Measurements from ENCODE around the gene OBSCN.

Gene OBSCN

GRCh38 chr1:228315945-228316588 lies 108.2 kb downstream of the OBSCN start:
- Histone ChIP-seq H3K4me1 (ENCODE audit: control insufficient read depth, insufficient read depth, low read length) (no peaks in the 10 kb centered on the region), H3K27ac (ENCODE audit: low read depth, low read length) (no peak overlapping the region), H3K4me3 (ENCODE audit: low read depth, low read length) (no peak overlapping the region), H3K36me3 (ENCODE audit: control insufficient read depth, insufficient read depth, low read length) (peaks cover 21% of the 10 kb centered on the region), H3K27me3 (ENCODE audit: control insufficient read depth, insufficient read depth, low read length) (no peaks in the 10 kb centered on the region), H3K9me3 (ENCODE audit: control insufficient read depth, insufficient read depth, low read length) (peaks cover 5% of the 10 kb centered on the region; the same call in 1 of the 2 replicates), H3K9ac (ENCODE audit: low read depth, low read length) (no peak overlapping the region)

- no peaks in the 10 kb centered on the region for H3K4me1 ChIP-seq (ENCODE audit: control insufficient read depth, insufficient read depth, low read length)
- no peak overlapping the region for H3K4me3 ChIP-seq (ENCODE audit: low read depth, low read length)
- no peaks in the 10 kb centered on the region for H3K27me3 ChIP-seq (ENCODE audit: control insufficient read depth, insufficient read depth, low read length)
- H3K27ac ChIP-seq (ENCODE audit: low read depth, low read length) = no peak overlapping the region
- H3K9ac ChIP-seq (ENCODE audit: low read depth, low read length) = no peak overlapping the region
- H3K9me3 ChIP-seq (ENCODE audit: control insufficient read depth, insufficient read depth, low read length) = peaks cover 5% of the 10 kb centered on the region; the same call in 1 of the 2 replicates
- peaks cover 21% of the 10 kb centered on the region for H3K36me3 ChIP-seq (ENCODE audit: control insufficient read depth, insufficient read depth, low read length)
Measured at GRCh38 chr1:228316589-228317387, 108.9 kb downstream of the OBSCN start.

GRCh38 chr1:228317411-228317828 lies 109.6 kb downstream of the OBSCN start:
- Histone ChIP-seq H3K4me1 (ENCODE audit: control insufficient read depth, insufficient read depth, low read length) (no peaks in the 10 kb centered on the region), H3K9me3 (ENCODE audit: control insufficient read depth, insufficient read depth, low read length) (no peaks in the 10 kb centered on the region; the same call in 1 of the 2 replicates), H3K36me3 (ENCODE audit: control insufficient read depth, insufficient read depth, low read length) (peaks cover 23% of the 10 kb centered on the region), H3K4me3 (ENCODE audit: low read depth, low read length) (no peak overlapping the region), H3K27me3 (ENCODE audit: control insufficient read depth, insufficient read depth, low read length) (no peaks in the 10 kb centered on the region), H3K9ac (ENCODE audit: low read depth, low read length) (no peak overlapping the region), H3K27ac (ENCODE audit: low read depth, low read length) (no peak overlapping the region)

GRCh38 chr1:228317891-228318810 lies 110.3 kb downstream of the OBSCN start:
- H3K27ac ChIP-seq (ENCODE audit: low read depth, low read length) = no peak overlapping the region
- H3K4me1 ChIP-seq (ENCODE audit: control insufficient read depth, insufficient read depth, low read length) = no peaks in the 10 kb centered on the region
- no peaks in the 10 kb centered on the region; the same call in 1 of the 2 replicates for H3K9me3 ChIP-seq (ENCODE audit: control insufficient read depth, insufficient read depth, low read length)
- H3K4me3 ChIP-seq (ENCODE audit: low read depth, low read length) = no peak overlapping the region
- no peaks in the 10 kb centered on the region for H3K27me3 ChIP-seq (ENCODE audit: control insufficient read depth, insufficient read depth, low read length)
- H3K36me3 ChIP-seq (ENCODE audit: control insufficient read depth, insufficient read depth, low read length) = peaks cover 23% of the 10 kb centered on the region
- H3K9ac ChIP-seq (ENCODE audit: low read depth, low read length) = no peak overlapping the region

GRCh38 chr1:228318823-228319241 lies 111.0 kb downstream of the OBSCN start:
- Histone ChIP-seq H3K4me1 (ENCODE audit: control insufficient read depth, insufficient read depth, low read length) (no peaks in the 10 kb centered on the region), H3K9ac (ENCODE audit: low read depth, low read length) (no peak overlapping the region), H3K27me3 (ENCODE audit: control insufficient read depth, insufficient read depth, low read length) (no peaks in the 10 kb centered on the region), H3K9me3 (ENCODE audit: control insufficient read depth, insufficient read depth, low read length) (no peaks in the 10 kb centered on the region; the same call in 1 of the 2 replicates), H3K27ac (ENCODE audit: low read depth, low read length) (no peak overlapping the region), H3K36me3 (ENCODE audit: control insufficient read depth, insufficient read depth, low read length) (peaks cover 23% of the 10 kb centered on the region), H3K4me3 (ENCODE audit: low read depth, low read length) (no peak overlapping the region)

GRCh38 chr1:228319352-228320088 lies 111.7 kb downstream of the OBSCN start:
- Histone ChIP-seq H3K4me1 (ENCODE audit: control insufficient read depth, insufficient read depth, low read length) (no peaks in the 10 kb centered on the region), H3K27me3 (ENCODE audit: control insufficient read depth, insufficient read depth, low read length) (no peaks in the 10 kb centered on the region), H3K27ac (ENCODE audit: low read depth, low read length) (no peak overlapping the region), H3K9ac (ENCODE audit: low read depth, low read length) (no peak overlapping the region), H3K9me3 (ENCODE audit: control insufficient read depth, insufficient read depth, low read length) (no peaks in the 10 kb centered on the region; the same call in 1 of the 2 replicates), H3K36me3 (ENCODE audit: control insufficient read depth, insufficient read depth, low read length) (peaks cover 23% of the 10 kb centered on the region), H3K4me3 (ENCODE audit: low read depth, low read length) (no peak overlapping the region)

GRCh38 chr1:228320394-228320793 lies 112.5 kb downstream of the OBSCN start:
- Histone ChIP-seq H3K9ac (ENCODE audit: low read depth, low read length) (no peak overlapping the region), H3K4me1 (ENCODE audit: control insufficient read depth, insufficient read depth, low read length) (no peaks in the 10 kb centered on the region), H3K4me3 (ENCODE audit: low read depth, low read length) (no peak overlapping the region), H3K9me3 (ENCODE audit: control insufficient read depth, insufficient read depth, low read length) (no peaks in the 10 kb centered on the region; the same call in 1 of the 2 replicates), H3K27me3 (ENCODE audit: control insufficient read depth, insufficient read depth, low read length) (no peaks in the 10 kb centered on the region), H3K27ac (ENCODE audit: low read depth, low read length) (no peak overlapping the region), H3K36me3 (ENCODE audit: control insufficient read depth, insufficient read depth, low read length) (peaks cover 23% of the 10 kb centered on the region)

- no peak overlapping the region for H3K4me3 ChIP-seq (ENCODE audit: low read depth, low read length)
- no peak overlapping the region for H3K9ac ChIP-seq (ENCODE audit: low read depth, low read length)
- H3K4me1 ChIP-seq (ENCODE audit: control insufficient read depth, insufficient read depth, low read length) = no peaks in the 10 kb centered on the region
- no peaks in the 10 kb centered on the region; the same call in 1 of the 2 replicates for H3K9me3 ChIP-seq (ENCODE audit: control insufficient read depth, insufficient read depth, low read length)
- H3K36me3 ChIP-seq (ENCODE audit: control insufficient read depth, insufficient read depth, low read length) = peaks cover 23% of the 10 kb centered on the region
- no peak overlapping the region for H3K27ac ChIP-seq (ENCODE audit: low read depth, low read length)
- H3K27me3 ChIP-seq (ENCODE audit: control insufficient read depth, insufficient read depth, low read length) = no peaks in the 10 kb centered on the region
Measured at GRCh38 chr1:228321435-228321834, 113.6 kb downstream of the OBSCN start.

- H3K9me3 ChIP-seq (ENCODE audit: control insufficient read depth, insufficient read depth, low read length) = no peaks in the 10 kb centered on the region; the same call in 1 of the 2 replicates
- no peaks in the 10 kb centered on the region for H3K4me1 ChIP-seq (ENCODE audit: control insufficient read depth, insufficient read depth, low read length)
- no peak overlapping the region for H3K9ac ChIP-seq (ENCODE audit: low read depth, low read length)
- no peak overlapping the region for H3K4me3 ChIP-seq (ENCODE audit: low read depth, low read length)
- H3K27me3 ChIP-seq (ENCODE audit: control insufficient read depth, insufficient read depth, low read length) = no peaks in the 10 kb centered on the region
- H3K36me3 ChIP-seq (ENCODE audit: control insufficient read depth, insufficient read depth, low read length) = peaks cover 23% of the 10 kb centered on the region
- no peak overlapping the region for H3K27ac ChIP-seq (ENCODE audit: low read depth, low read length)
Measured at GRCh38 chr1:228321895-228322294, 114.1 kb downstream of the OBSCN start.

- Histone ChIP-seq H3K9me3 (ENCODE audit: control insufficient read depth, insufficient read depth, low read length) (no peaks in the 10 kb centered on the region; the same call in 1 of the 2 replicates), H3K4me1 (ENCODE audit: control insufficient read depth, insufficient read depth, low read length) (no peaks in the 10 kb centered on the region), H3K4me3 (ENCODE audit: low read depth, low read length) (no peak overlapping the region), H3K27me3 (ENCODE audit: control insufficient read depth, insufficient read depth, low read length) (no peaks in the 10 kb centered on the region), H3K36me3 (ENCODE audit: control insufficient read depth, insufficient read depth, low read length) (peaks cover 23% of the 10 kb centered on the region), H3K9ac (ENCODE audit: low read depth, low read length) (no peak overlapping the region), H3K27ac (ENCODE audit: low read depth, low read length) (no peak overlapping the region)
Measured at GRCh38 chr1:228323401-228323800, 115.6 kb downstream of the OBSCN start.

Measured in HUES48 (cell line).